IPS DF 6.9 (cell line): ENCODE measurements around the gene GGACT.

Experiments
- DNase-seq: peaks from one replicate; pipeline ENCODE4 v3.0.0-alpha.2; 2013; ENCODE audit warnings: low read depth, low spot score
- H3K27ac ChIP-seq: one replicate; pipeline ENCODE4 v1.5.1; 2013; ENCODE audit warnings: low read length, control low read depth
- H3K27me3 ChIP-seq: 2 replicates; pipeline ENCODE4 v1.6.1; 2013; ENCODE audit warnings: mild to moderate bottlenecking, low read length; ENCODE audit not compliant: control insufficient read depth, insufficient read depth
- H3K36me3 ChIP-seq: 2 replicates; pipeline ENCODE4 v1.6.1; 2013; ENCODE audit warnings: low read length; ENCODE audit not compliant: control insufficient read depth, insufficient read depth
- H3K4me1 ChIP-seq: 2 replicates; pipeline ENCODE4 v1.6.1; 2013; ENCODE audit warnings: low read length; ENCODE audit not compliant: control insufficient read depth, insufficient read depth
- H3K4me3 ChIP-seq: 2 replicates; pipeline ENCODE4 v1.5.1; 2013; ENCODE audit warnings: mild to moderate bottlenecking, low read length
- H3K9me3 ChIP-seq: 2 replicates; pipeline ENCODE4 v1.6.1; 2013; ENCODE audit warnings: low read length, inconsistent platforms; ENCODE audit not compliant: control insufficient read depth, insufficient read depth
- WGBS: extraction: QIAGEN DNeasy Blood & Tissue Kit; methylation state at CpG from one replicate; pipeline ENCODE4 v1.1.7; 2013; ENCODE audit warnings: mixed read lengths, missing lambda C conversion rate; ENCODE audit not compliant: insufficient read length, insufficient coverage; 5-methylcytosine and 5-hydroxymethylcytosine counted together

GGACT gene

DNA sequence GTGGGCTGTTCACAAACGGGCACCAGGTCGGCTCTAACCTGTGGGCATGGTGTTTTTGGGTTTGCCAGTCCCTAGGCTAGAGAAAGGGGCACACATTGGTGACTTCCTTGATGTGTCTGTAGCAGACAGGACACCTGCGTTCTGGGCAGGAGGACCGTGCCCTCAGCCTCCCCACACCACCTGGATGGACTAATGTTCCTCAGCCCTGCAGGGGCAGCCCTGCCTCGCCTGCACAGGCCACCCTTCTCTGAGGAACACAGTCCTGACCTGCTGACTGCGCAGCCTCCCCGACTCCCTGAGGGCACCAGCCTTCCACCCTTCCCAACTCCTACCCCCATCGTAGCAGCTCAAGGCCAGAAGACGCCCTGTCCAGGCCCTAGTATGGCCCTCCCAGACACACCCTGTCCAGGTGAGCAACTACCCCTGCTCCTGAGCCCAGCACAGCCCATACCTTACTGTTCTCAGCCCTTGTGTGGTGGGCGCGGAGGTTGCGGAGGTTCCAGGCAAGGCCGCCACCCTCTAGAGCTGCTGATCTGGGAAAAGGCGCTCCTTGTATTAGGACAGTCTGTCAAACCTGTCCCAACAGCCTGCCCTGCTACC is 55.7 kb downstream of the GGACT start:
- Histone ChIP-seq H3K4me1 (no peaks in the 10 kb centered on the region), H3K9me3 (no peaks in the 10 kb centered on the region), H3K27me3 (no peaks in the 10 kb centered on the region; the same call in 1 of the 2 replicates), H3K4me3 (no peak overlapping the region), H3K36me3 (no peaks in the 10 kb centered on the region; the same call in 1 of the 2 replicates), H3K27ac (no peak overlapping the region)
- no CpG with 5 or more reads among the region's 14 CpGs for WGBS
- DNase-seq, result no peak

DNA sequence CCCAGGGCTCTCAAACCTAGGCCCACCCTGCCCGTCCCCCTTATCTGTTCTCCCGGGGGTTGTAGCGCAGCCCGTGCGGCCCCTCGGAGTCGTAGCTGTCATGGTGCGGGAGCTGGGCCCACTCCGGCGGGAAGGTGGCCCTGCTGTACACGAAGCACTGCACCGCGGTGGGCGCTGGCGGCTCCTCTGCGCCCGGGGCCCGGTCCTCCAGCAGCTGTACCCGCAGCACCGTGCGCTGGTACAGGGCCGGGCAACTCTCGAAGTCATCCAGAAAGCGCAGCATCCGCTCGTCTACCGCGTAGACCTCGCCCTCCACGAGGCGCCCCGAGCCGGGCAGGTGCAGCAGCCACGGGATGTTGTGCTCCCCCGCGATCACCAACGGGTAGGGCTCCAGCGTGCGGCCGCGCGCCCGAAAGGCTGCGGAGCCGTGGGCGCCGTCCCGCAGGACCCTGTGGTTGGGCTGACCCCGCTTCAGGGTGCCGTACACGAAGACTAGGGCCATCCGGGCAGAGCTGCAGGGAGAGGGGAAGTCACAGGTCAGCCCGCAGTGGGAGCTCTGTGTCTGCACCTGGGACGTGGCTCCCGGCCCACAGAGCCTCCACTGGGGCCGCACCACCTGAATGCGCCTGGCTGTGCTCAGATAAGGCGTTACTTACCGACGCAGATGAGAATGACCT is 56.4 kb downstream of the GGACT start:
- DNase-seq, result no peak
- H3K27ac ChIP-seq, result no peak overlapping the region
- no CpG with 5 or more reads among the region's 60 CpGs for WGBS
- H3K9me3 ChIP-seq, result no peaks in the 10 kb centered on the region
- no peaks in the 10 kb centered on the region; the same call in 1 of the 2 replicates for H3K36me3 ChIP-seq
- no peak overlapping the region for H3K4me3 ChIP-seq
- H3K27me3 ChIP-seq, result no peaks in the 10 kb centered on the region; the same call in 1 of the 2 replicates
- no peaks in the 10 kb centered on the region for H3K4me1 ChIP-seq

DNA sequence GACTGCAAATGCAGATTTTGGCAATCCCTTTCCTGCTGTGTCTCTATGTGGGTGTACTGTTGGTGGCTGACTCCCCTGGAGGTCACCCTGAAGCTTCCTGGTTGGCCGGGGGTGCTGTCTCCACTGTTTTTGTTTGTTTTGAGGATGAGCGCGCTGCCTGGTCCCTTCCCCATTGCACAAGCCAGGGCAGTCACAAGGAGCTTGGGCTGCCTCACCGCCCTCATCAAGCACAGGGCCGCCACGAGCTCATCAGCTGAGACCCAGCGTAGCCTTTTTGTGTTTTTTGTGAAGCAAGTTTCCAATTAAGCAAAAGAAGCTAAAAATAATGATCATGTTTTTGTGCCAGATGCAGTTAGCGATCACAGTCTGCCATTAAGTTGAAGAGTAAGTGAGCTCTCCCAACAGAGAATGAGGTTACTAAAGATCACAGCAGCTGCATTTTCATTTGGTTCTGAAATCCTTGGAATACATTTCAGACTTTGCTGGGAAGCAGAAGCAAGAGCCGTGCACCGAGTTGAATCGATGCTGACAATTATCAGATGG is 57.8 kb downstream of the GGACT start:
- H3K4me1 ChIP-seq, result peaks cover 4% of the 10 kb centered on the region; the same call in 1 of the 2 replicates
- H3K9me3 ChIP-seq, result no peaks in the 10 kb centered on the region
- H3K27ac ChIP-seq, result no peak overlapping the region
- WGBS, result no CpG with 5 or more reads among the region's 11 CpGs
- no peak for DNase-seq
- no peaks in the 10 kb centered on the region; the same call in 1 of the 2 replicates for H3K36me3 ChIP-seq
- H3K27me3 ChIP-seq, result no peaks in the 10 kb centered on the region
- no peak overlapping the region for H3K4me3 ChIP-seq

DNA sequence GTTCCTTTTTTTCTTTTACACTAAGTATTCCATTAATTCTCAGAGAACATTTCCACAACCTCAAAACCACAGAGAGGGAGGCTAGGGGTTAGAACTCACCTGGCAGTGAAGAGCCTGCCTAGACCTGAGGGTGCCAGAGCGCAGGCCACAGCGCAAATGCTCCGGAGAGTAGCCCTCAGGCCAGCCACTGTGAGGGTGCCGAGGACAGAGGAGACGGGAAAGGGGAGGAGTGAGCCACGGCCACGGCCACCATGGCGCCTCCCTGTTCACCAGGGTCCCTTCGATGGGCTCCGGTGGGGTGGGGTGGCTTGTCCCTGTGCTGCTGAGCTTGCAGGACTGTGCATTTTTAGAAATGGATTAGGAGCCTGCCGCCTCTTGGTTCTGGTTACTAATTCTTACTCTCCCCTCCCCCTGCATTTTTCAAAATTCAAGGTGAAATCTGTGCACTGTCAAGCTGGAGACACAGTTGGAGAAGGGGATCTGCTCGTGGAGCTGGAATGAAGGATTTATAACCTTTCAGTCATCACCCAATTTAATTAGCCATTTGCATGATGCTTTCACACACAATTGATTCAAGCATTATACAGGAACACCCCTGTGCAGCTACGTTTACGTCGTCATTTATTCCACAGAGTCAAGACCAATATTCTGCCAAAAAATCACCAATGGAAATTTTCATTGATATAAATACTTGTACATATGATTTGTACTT is 58.8 kb downstream of the GGACT start:
- WGBS, result no CpG with 5 or more reads among the region's 15 CpGs
- Histone ChIP-seq H3K36me3 (no peaks in the 10 kb centered on the region; the same call in 1 of the 2 replicates), H3K27me3 (no peaks in the 10 kb centered on the region), H3K27ac (no peak overlapping the region), H3K4me3 (no peak overlapping the region), H3K9me3 (no peaks in the 10 kb centered on the region), H3K4me1 (peaks cover 8% of the 10 kb centered on the region)
- no peak for DNase-seq

DNA sequence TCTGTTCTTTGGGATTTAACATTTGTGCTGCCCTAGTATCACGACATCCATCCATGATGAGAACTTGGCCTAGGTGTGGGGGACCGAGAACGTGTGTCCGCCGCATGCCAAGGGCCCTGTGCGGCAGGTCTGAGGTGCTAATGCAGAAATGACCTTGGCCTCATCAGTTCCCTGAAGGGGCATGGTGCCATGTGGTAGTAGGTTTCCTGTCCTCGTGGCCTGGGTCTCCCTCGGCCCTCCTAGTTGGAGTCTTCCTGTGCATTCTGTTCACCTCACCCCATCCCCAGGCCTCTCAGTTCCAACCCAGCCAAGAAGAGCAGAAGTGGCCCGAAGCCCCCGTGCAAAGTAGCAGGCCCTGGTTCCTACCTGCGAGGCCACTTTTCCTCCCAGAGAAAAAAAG is 59.8 kb downstream of the GGACT start:
- DNase-seq, result no peak
- H3K4me3 ChIP-seq, result no peak overlapping the region
- no CpG with 5 or more reads among the region's 11 CpGs for WGBS
- no peaks in the 10 kb centered on the region for H3K27me3 ChIP-seq
- peaks cover 8% of the 10 kb centered on the region for H3K4me1 ChIP-seq
- no peak overlapping the region for H3K27ac ChIP-seq
- no peaks in the 10 kb centered on the region; the same call in 1 of the 2 replicates for H3K36me3 ChIP-seq
- no peaks in the 10 kb centered on the region for H3K9me3 ChIP-seq

DNA sequence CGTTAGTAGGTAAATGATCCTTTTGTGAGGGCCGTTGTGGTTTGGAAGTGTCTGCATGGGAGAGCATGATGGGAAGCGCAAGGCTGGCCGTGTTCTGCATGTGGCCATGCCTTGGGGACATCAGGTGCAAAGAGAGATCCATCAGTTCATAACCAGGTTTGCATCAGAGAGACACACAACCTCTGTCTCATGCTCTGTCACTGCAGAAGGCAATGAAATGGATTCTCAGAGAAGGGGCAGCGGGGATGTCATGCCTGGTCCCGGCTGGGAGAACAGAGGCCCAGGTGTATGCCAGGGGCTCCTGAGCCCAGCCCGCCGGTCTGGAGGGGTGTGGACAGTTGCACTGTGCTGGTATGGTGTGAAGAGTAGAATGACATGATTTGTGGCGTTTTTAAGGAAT is 60.2 kb downstream of the GGACT start:
- no peak for DNase-seq
- Histone ChIP-seq H3K4me3 (no peak overlapping the region), H3K9me3 (no peaks in the 10 kb centered on the region), H3K36me3 (no peaks in the 10 kb centered on the region; the same call in 1 of the 2 replicates), H3K27me3 (no peaks in the 10 kb centered on the region), H3K27ac (no peak overlapping the region), H3K4me1 (peaks cover 8% of the 10 kb centered on the region)
- no CpG with 5 or more reads among the region's 9 CpGs for WGBS

DNA sequence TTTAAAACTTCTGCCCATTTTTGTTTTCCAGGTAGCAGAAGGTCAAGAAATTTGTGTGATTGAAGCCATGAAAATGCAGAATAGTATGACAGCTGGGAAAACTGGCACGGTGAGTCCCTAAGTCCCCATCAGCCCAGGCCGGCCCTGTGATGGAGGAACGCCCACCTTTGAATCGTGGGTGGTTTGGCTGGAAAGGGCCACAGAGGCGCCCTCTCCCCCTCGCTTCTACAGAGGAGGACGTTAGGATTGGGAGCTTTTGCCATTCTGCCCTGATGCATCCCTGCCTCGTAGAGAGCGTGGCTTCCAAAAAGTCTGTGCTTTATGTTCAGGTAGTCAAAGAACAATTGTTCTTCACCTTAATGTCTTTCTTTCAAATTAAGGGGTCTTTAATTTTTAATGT is 60.9 kb downstream of the GGACT start:
- H3K36me3 ChIP-seq, result no peaks in the 10 kb centered on the region; the same call in 1 of the 2 replicates
- DNase-seq, result no peak
- no peak overlapping the region for H3K27ac ChIP-seq
- no peak overlapping the region for H3K4me3 ChIP-seq
- no peaks in the 10 kb centered on the region for H3K9me3 ChIP-seq
- H3K27me3 ChIP-seq, result no peaks in the 10 kb centered on the region
- no CpG with 5 or more reads among the region's 9 CpGs for WGBS
- peaks cover 8% of the 10 kb centered on the region for H3K4me1 ChIP-seq

DNA sequence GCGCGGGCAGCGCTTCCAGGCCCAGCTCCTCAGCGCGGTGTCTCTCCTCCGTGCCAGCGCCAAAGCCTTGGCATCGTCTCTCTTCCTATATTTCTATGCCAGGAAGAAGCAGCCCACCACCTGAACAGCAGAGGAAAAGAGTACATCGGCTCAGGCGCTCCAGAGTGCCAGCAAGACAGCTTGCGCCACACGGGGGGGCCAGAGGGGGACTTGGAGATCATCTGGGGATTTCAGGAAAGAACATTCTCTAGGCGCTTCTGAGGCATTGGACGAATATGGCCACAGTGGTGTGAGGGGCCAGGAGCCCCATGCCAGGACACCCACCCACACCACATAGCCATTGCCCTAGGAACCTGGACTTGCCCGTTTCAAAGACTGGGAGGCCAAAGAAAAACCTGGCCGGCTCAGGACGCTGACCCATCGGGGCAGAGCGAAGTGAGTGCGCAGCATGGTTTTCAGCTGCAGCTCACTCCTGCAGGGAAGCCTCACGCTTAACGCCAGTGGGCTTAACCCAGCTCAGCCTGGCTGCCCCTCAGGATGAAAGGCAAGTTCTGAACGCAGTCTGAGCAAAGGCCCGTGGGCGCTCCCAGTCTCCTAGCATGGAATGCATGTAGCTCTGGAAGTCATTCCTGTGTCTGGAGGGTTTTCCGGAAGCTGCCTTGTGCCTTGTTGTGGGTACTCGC is 62.1 kb downstream of the GGACT start:
- no peak for DNase-seq
- no peaks in the 10 kb centered on the region for H3K36me3 ChIP-seq
- no CpG with 5 or more reads among the region's 27 CpGs for WGBS
- H3K4me3 ChIP-seq, result no peak overlapping the region
- H3K27me3 ChIP-seq, result no peaks in the 10 kb centered on the region
- H3K4me1 ChIP-seq, result peaks cover 11% of the 10 kb centered on the region
- no peak overlapping the region for H3K27ac ChIP-seq
- H3K9me3 ChIP-seq, result no peaks in the 10 kb centered on the region

DNA sequence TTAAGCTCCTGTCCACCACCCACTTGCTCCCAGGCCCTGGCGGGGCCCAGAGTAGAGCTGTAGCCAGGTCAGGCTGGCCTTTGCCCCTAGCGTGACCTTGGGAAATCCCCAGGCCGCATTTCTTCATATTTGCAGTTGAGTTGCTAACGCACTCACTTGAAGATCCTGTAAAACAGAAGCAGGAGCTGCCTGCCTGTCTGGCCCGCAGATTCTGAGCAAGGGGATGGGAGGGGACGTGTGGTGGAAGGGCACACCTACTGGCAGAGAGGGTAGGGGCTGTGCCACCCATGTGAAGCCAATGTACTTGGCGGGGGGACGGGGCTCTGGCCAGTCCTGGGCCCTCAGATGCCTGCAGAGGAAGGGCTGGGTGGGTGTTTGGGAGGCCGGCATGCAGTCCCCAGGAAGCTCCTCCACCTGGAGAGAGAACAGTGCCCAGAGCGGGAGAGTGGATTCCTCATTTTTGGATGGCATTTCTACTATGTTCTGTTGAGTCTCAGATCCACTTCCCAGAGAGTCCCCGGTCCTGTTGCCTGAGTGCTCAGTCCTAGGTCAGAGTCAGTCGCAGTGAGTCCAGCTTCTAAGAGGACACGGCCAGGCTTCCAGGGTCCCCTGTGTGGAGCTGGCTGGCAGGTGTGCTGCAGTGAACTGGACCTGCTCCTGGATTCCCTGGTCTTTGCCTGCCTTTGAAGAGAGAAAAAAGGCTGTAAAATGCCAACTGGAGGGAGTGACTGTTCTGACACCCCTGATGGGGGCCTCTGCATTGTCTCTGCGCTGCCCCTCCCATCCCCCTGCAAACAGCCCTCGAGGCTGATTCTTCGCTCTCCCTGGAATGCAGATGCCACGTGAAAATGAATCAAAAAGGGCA is 62.9 kb downstream of the GGACT start:
- no CpG with 5 or more reads among the region's 17 CpGs for WGBS
- H3K27ac ChIP-seq, result no peak overlapping the region
- no peaks in the 10 kb centered on the region for H3K36me3 ChIP-seq
- H3K27me3 ChIP-seq, result no peaks in the 10 kb centered on the region
- DNase-seq, result no peak
- H3K4me3 ChIP-seq, result no peak overlapping the region
- H3K9me3 ChIP-seq, result no peaks in the 10 kb centered on the region
- peaks cover 13% of the 10 kb centered on the region for H3K4me1 ChIP-seq
